B cell (primary cell): ENCODE data around the gene ADK. TPM values are rescaled to one million over a fixed set of nuclear protein-coding genes. Genes with fewer than 3 reads are reported as not detected.
A peak's percentile ranks its signal among the peaks of the same experiment; 100 is the strongest.
"Not testable (repeated sequence)": the region's sequence is repeated elsewhere in the genome, so short reads cannot be mapped to it uniquely, and the experiment has no call there.

Experiments used
- ATAC-seq: fragments of 200-7000 bp; cut with Tn5 transposase; one replicate; pipeline ENCODE4 v1.10.0; 2021; ENCODE audit warnings: low read depth, mild to moderate bottlenecking, moderate number of reproducible peaks, moderate library complexity
- CTCF ChIA-PET: fragments of 350-600 bp; sonication (Branson Sonifier 250); formaldehyde crosslinking; loops from one replicate; lab custom pipeline; 2021; ENCODE audit warnings: antibody characterized with exemption, inconsistent platforms; lab: Charles Lee
- POLR2A ChIA-PET: fragments of 350-600 bp; sonication (Branson Sonifier 250); formaldehyde crosslinking; loops from one replicate; lab custom pipeline; 2021; ENCODE audit warnings: antibody characterized with exemption; lab: Charles Lee
- DNase-seq: peaks from one replicate; pipeline ENCODE4 v3.0.0; 2013
- H2AFZ ChIP-seq: 2 replicates; pipeline ENCODE4 v1.6.1; 2012; ENCODE audit warnings: mild to moderate bottlenecking, low read depth, low read length; ENCODE audit not compliant: insufficient read depth, poor library complexity, severe bottlenecking
- H3K27ac ChIP-seq, 2 donors: 1 replicate in 1 of 2; 2 replicates in 1 of 2; pipeline ENCODE4 v1.5.1; 2012 to 2013; ENCODE audit warnings: low read length in 2 of 2, mild to moderate bottlenecking in 2 of 2, moderate library complexity in 1 of 2
- H3K27me3 ChIP-seq, 4 experiments: fragments of 200-600 bp in 1 of 4; sonication (generic) in 1 of 4; replicated peaks in 1 of 4; 1 replicate in 2 of 4; 2 replicates in 2 of 4; pipeline versions ENCODE4 v1.6.1 to v1.7.0; 2013 to 2016; ENCODE audit warnings: low read length in 3 of 4, mild to moderate bottlenecking in 2 of 4, mixed read lengths in 1 of 4, moderate library complexity in 1 of 4; ENCODE audit not compliant: insufficient read depth in 4 of 4, control insufficient read depth in 3 of 4; ENCODE audit errors: control extremely low read depth in 1 of 4
- H3K36me3 ChIP-seq, 2 experiments: replicated peaks in 1 of 2; 1 replicate in 1 of 2; 2 replicates in 1 of 2; pipeline versions ENCODE4 v1.6.1 to v1.7.1; 2013; ENCODE audit warnings: low read length in 1 of 2; ENCODE audit not compliant: insufficient read depth in 2 of 2, control insufficient read depth in 1 of 2; ENCODE audit errors: control extremely low read depth in 1 of 2, extremely low read depth in 1 of 2
- H3K4me1 ChIP-seq, 2 donors: fragments of 200-600 bp in 1 of 2; sonication (generic) in 1 of 2; 1 replicate in 1 of 2; 2 replicates in 1 of 2; pipeline versions ENCODE4 v1.5.1 to v1.6.1; 2013 to 2017; ENCODE audit warnings: low read length in 2 of 2; ENCODE audit not compliant: control insufficient read depth in 2 of 2, insufficient read depth in 2 of 2
- H3K4me2 ChIP-seq: replicated peaks from 2 replicates; pipeline ENCODE3; 2012; ENCODE audit warnings: mild to moderate bottlenecking, low read depth, low read length; ENCODE audit not compliant: poor library complexity, severe bottlenecking
- H3K4me3 ChIP-seq, 5 experiments: fragments of 200-600 bp in 1 of 5; sonication (generic) in 1 of 5; 1 replicate in 3 of 5; 2 replicates in 2 of 5; pipeline versions ENCODE4 v1.5.1 to v1.7.0; 2011 to 2016; ENCODE audit warnings: low read length in 4 of 5, mild to moderate bottlenecking in 4 of 5, low read depth in 2 of 5, control low read depth in 1 of 5, moderate library complexity in 1 of 5; ENCODE audit not compliant: insufficient read depth in 1 of 5; ENCODE audit errors: control extremely low read depth in 1 of 5, extremely low read depth in 1 of 5
- H3K79me2 ChIP-seq: fragments of 200-600 bp; sonication (generic); one replicate; pipeline ENCODE4 v1.6.0; 2016; ENCODE audit warnings: low read length; ENCODE audit not compliant: control insufficient read depth, insufficient read depth
- H3K9ac ChIP-seq: fragments of 200-600 bp; sonication (generic); 2 replicates; pipeline ENCODE4 v1.6.1; 2017; ENCODE audit warnings: mild to moderate bottlenecking, low read length, moderate library complexity
- H3K9me3 ChIP-seq, 3 donors: one replicate each; pipeline versions ENCODE4 v1.6.1 to v1.7.1; 2013; ENCODE audit warnings: low read length in 2 of 3; ENCODE audit not compliant: control insufficient read depth in 2 of 3, insufficient read depth in 1 of 3; ENCODE audit errors: control extremely low read depth in 1 of 3
- H4K20me1 ChIP-seq: 2 replicates; pipeline ENCODE4 v1.6.0; 2012; ENCODE audit warnings: mild to moderate bottlenecking, low read length; ENCODE audit not compliant: insufficient read depth, control insufficient read depth, poor library complexity, severe bottlenecking
- H3K27ac Mint-ChIP-seq: one replicate; pipeline ENCODE4 v1.8.0; 2021; ENCODE audit warnings: mixed read lengths
- H3K27me3 Mint-ChIP-seq: one replicate; pipeline ENCODE4 v1.8.0; 2021; ENCODE audit warnings: mixed read lengths
- H3K4me1 Mint-ChIP-seq: one replicate; pipeline ENCODE4 v1.8.0; 2021; ENCODE audit warnings: mixed read lengths
- H3K4me3 Mint-ChIP-seq: one replicate; pipeline ENCODE4 v1.8.0; 2021; ENCODE audit warnings: mixed read lengths
- H3K9me3 Mint-ChIP-seq: one replicate; pipeline ENCODE4 v1.8.0; 2022; ENCODE audit warnings: mixed read lengths; ENCODE audit not compliant: insufficient read depth
- CTCF ChIP-seq: fragments of 200-600 bp; IDR thresholded peaks from one replicate; pipeline ENCODE4 v1.8.0; 2022; ENCODE audit warnings: antibody characterized with exemption, mild to moderate bottlenecking
- EZH2 ChIP-seq: IDR thresholded peaks from 2 replicates; pipeline ENCODE4 v1.6.1; 2012; ENCODE audit warnings: borderline replicate concordance, low read depth, mild to moderate bottlenecking, moderate library complexity, low read length; ENCODE audit not compliant: insufficient read depth, poor library complexity, severe bottlenecking
- WGBS: methylation state at CpG from one replicate; pipeline ENCODE4 v1.1.5; 2013; ENCODE audit warnings: missing lambda C conversion rate; ENCODE audit not compliant: insufficient coverage; 5-methylcytosine and 5-hydroxymethylcytosine counted together
- intact Hi-C: fragments of 100-400 bp; cut with micrococcal nuclease; formaldehyde crosslinking; loops from one replicate; pipeline ENCODE4 v1.10.0; 2022
- polyA plus RNA-seq: library from polyadenylated mRNA; depleted of rRNA; stranded (reverse); fragments of >200 nt; gene quantifications from 2 replicates; pipeline ENCODE4 v1.2.3, GENCODE V29; 2012
- total RNA-seq, 2 donors: library from RNA; stranded (reverse); fragments of 120-200 nt in 1 of 2; gene quantifications; 1 replicate in 1 of 2; 2 replicates in 1 of 2; pipeline versions ENCODE4 v1.2.3 to v1.2.4, GENCODE V29; 2013 to 2022

ADK gene
- total and polyA plus RNA-seq, 2 donors (not counting 1 experiment from before 2014, with no cell fraction given): 37.2 to 52.6 TPM

GRCh38 chr10:74135452-74135851, 15.6 kb upstream of the ADK start:
- TF ChIP-seq CTCF (no peak), EZH2 (no peak)
- Mint-ChIP-seq H3K27me3 (no peaks in the 10 kb centered on the region), H3K27ac (no peak overlapping the region), H3K4me1 (no peaks in the 10 kb centered on the region), H3K9me3 (no peaks in the 10 kb centered on the region), H3K4me3 (no peak overlapping the region)
- H3K36me3 ChIP-seq: peaks cover 7 to 62% of the 10 kb centered on the region in 2 experiments
- ATAC-seq (no peak), DNase-seq (no peak)
- ChIA-PET POLR2A (no interaction called here), CTCF (interaction anchor here (0.9 kb wide), 1 partner anchor 100 kb away, joined by 4 read pairs; no protein-coding TSS in a partner anchor)
- intact Hi-C loops: no loop called here
- H3K4me2 ChIP-seq: no peak overlapping the region
- H3K79me2 ChIP-seq: peaks cover 37% of the 10 kb centered on the region
- no peak overlapping the region for H3K4me3 ChIP-seq
- no peaks in the 10 kb centered on the region for H3K4me1 ChIP-seq
- H2AFZ ChIP-seq: no peak overlapping the region
- no CpG with 5 or more reads among the region's 3 CpGs for WGBS
- H3K9me3 ChIP-seq: no peaks in the 10 kb centered on the region
- no peak overlapping the region for H3K27ac ChIP-seq
- no peaks in the 10 kb centered on the region for H3K27me3 ChIP-seq
- peaks cover 5% of the 10 kb centered on the region for H4K20me1 ChIP-seq
- no peak overlapping the region for H3K9ac ChIP-seq

- no peak overlapping the region for H3K4me3 Mint-ChIP-seq
- ATAC-seq (no peak), DNase-seq (peak; percentile 25)
- H3K4me3 ChIP-seq: no peak overlapping the region
- no peak for TF ChIP-seq CTCF
- no peak for TF ChIP-seq EZH2
- ChIA-PET POLR2A (interaction anchor here (0.6 kb wide), 1 partner anchor 1050 kb away, joined by 3 read pairs; no protein-coding TSS in a partner anchor), CTCF (interaction anchor here (1.2 to 2.7 kb wide), 4 partner anchors 29 to 259 kb away, joined by 3 to 9 read pairs (median 6); no protein-coding TSS in a partner anchor)
- intact Hi-C loops: no loop called here
- H3K4me2 ChIP-seq: no peak overlapping the region
- H3K79me2 ChIP-seq: peaks cover 55% of the 10 kb centered on the region
- no peak overlapping the region for H3K9ac ChIP-seq
- no peaks in the 10 kb centered on the region for H3K9me3 ChIP-seq
- H3K27ac Mint-ChIP-seq: no peak overlapping the region
- no peak overlapping the region for H2AFZ ChIP-seq
- H4K20me1 ChIP-seq: peaks cover 5% of the 10 kb centered on the region
- H3K4me1 ChIP-seq: no peaks in the 10 kb centered on the region
- no peaks in the 10 kb centered on the region for H3K27me3 Mint-ChIP-seq
- H3K4me1 Mint-ChIP-seq: no peaks in the 10 kb centered on the region
- no peaks in the 10 kb centered on the region for H3K27me3 ChIP-seq
- H3K36me3 ChIP-seq: peaks cover 9 to 44% of the 10 kb centered on the region in 2 experiments
- H3K9me3 Mint-ChIP-seq: no peaks in the 10 kb centered on the region
- WGBS: no CpG with 5 or more reads among the region's 5 CpGs
- no peak overlapping the region for H3K27ac ChIP-seq
Observed at GRCh38 chr10:74137992-74138391, 13.0 kb upstream of the ADK start.

- POLR2A ChIA-PET, H3K9me3 ChIP-seq, H3K4me2 ChIP-seq, H3K4me1 ChIP-seq, H3K9me3 Mint-ChIP-seq, H3K27ac ChIP-seq, H3K4me3 ChIP-seq, H3K27me3 ChIP-seq, ATAC-seq, DNase-seq, H2AFZ ChIP-seq, H3K4me3 Mint-ChIP-seq, H3K27me3 Mint-ChIP-seq, H3K27ac Mint-ChIP-seq, H4K20me1 ChIP-seq, H3K9ac ChIP-seq, H3K4me1 Mint-ChIP-seq, intact Hi-C loops: not testable (repeated sequence)
- Histone ChIP-seq H3K36me3 (peaks cover 9 to 44% of the 10 kb centered on the region in 2 experiments), H3K79me2 (peaks cover 61% of the 10 kb centered on the region)
- no CpG with 5 or more reads among the region's 5 CpGs for WGBS
- CTCF ChIA-PET: interaction anchor here (0.7 to 2.7 kb wide), 6 partner anchors 19 to 259 kb away, joined by 3 to 9 read pairs (median 4); no protein-coding TSS in a partner anchor
Observed at GRCh38 chr10:74138596-74138995, 12.4 kb upstream of the ADK start.
